HEK293 (cell line): ENCODE results near the gene ZNF646.

Source experiments
- CTCF ChIA-PET: fragments of 350-600 bp; formaldehyde crosslinking; extraction: SDS; loops from one replicate; lab custom pipeline; 2021; ENCODE audit warnings: antibody characterized with exemption; lab: Yijun Ruan, JAX
- POLR2A ChIA-PET: fragments of 300-600 bp; formaldehyde crosslinking; extraction: SDS; loops from one replicate; lab custom pipeline; 2020; ENCODE audit warnings: antibody characterized with exemption, inconsistent platforms; lab: Yijun Ruan, JAX
- H3K27ac ChIP-seq: fragments of 200-500 bp; sonication (Bioruptor generic); 2 replicates; pipeline ENCODE4 v1.5.1; 2014; ENCODE audit warnings: low read depth, low read length, control low read depth, inconsistent platforms; ENCODE audit errors: extremely low read depth
- H3K36me3 ChIP-seq, 2 experiments: fragments of 200-500 bp in 1 of 2; sonication (Bioruptor generic) in 1 of 2; 1 replicate in 1 of 2; 2 replicates in 1 of 2; pipeline ENCODE4 v1.5.1; 2014 to 2017; ENCODE audit warnings: inconsistent platforms in 2 of 2, low read length in 2 of 2; ENCODE audit not compliant: control insufficient read depth in 2 of 2, insufficient read depth in 1 of 2
- H3K4me1 ChIP-seq: fragments of 200-500 bp; sonication (Bioruptor generic); 2 replicates; pipeline ENCODE4 v1.5.1; 2014; ENCODE audit warnings: mild to moderate bottlenecking, low read length, inconsistent platforms; ENCODE audit not compliant: control insufficient read depth, insufficient read depth
- H3K4me3 ChIP-seq: 2 replicates; pipeline ENCODE4 v1.5.1; 2011; ENCODE audit warnings: low read depth, mild to moderate bottlenecking, control low read depth, low read length, moderate library complexity
- H3K9me3 ChIP-seq: fragments of 200-500 bp; sonication (Bioruptor generic); 2 replicates; pipeline ENCODE4 v1.5.1; 2014; ENCODE audit warnings: low read depth, low read length, inconsistent platforms; ENCODE audit not compliant: control insufficient read depth, insufficient read depth
- BCL11B ChIP-seq: fragments of 450-650 bp; formaldehyde crosslinking; IDR thresholded peaks from 2 replicates; pipeline ENCODE4 v1.5.1; 2016; ENCODE audit warnings: low read depth, missing biosample characterization, missing genetic modification characterization
- EGR2 ChIP-seq: fragments of 450-650 bp; formaldehyde crosslinking; IDR thresholded peaks from 2 replicates; pipeline ENCODE4 v1.5.1; 2016; ENCODE audit warnings: low read depth, missing biosample characterization, missing genetic modification characterization
- GLIS1 ChIP-seq: fragments of 450-650 bp; formaldehyde crosslinking; IDR thresholded peaks from 2 replicates; pipeline ENCODE4 v1.5.1; 2016; ENCODE audit warnings: missing biosample characterization, missing genetic modification characterization
- HOXA7 ChIP-seq: sonication (generic); formaldehyde crosslinking; IDR thresholded peaks from 2 replicates; pipeline ENCODE4 v1.8.1; 2022; ENCODE audit warnings: missing genetic modification reagents, borderline replicate concordance
- IKZF3 ChIP-seq: fragments of 450-650 bp; IDR thresholded peaks from 2 replicates; pipeline ENCODE4 v1.5.0; 2018; ENCODE audit warnings: missing biosample characterization, mild to moderate bottlenecking, missing genetic modification characterization, moderate library complexity
- KLF8 ChIP-seq: fragments of 450-650 bp; formaldehyde crosslinking; IDR thresholded peaks from 2 replicates; pipeline ENCODE4 v1.5.1; 2016; ENCODE audit warnings: missing biosample characterization, missing genetic modification characterization
- SP2 ChIP-seq: fragments of 450-650 bp; formaldehyde crosslinking; IDR thresholded peaks from 2 replicates; pipeline ENCODE4 v1.5.1; 2016; ENCODE audit warnings: missing biosample characterization, missing genetic modification characterization
- TRIM28 ChIP-seq: IDR thresholded peaks from 2 replicates; pipeline ENCODE4 v1.6.1; 2011; ENCODE audit warnings: low read length, control low read depth, borderline replicate concordance
- YY1 ChIP-seq: fragments of 450-650 bp; formaldehyde crosslinking; IDR thresholded peaks from 2 replicates; pipeline ENCODE4 v1.5.1; 2018; ENCODE audit warnings: missing biosample characterization, missing genetic modification characterization
- ZEB2 ChIP-seq: fragments of 450-650 bp; formaldehyde crosslinking; IDR thresholded peaks from 2 replicates; pipeline ENCODE4 v1.5.1; 2016; ENCODE audit warnings: missing biosample characterization, missing genetic modification characterization
- ZFP69B ChIP-seq: fragments of 450-650 bp; formaldehyde crosslinking; IDR thresholded peaks from 2 replicates; pipeline ENCODE4 v1.5.1; 2016; ENCODE audit warnings: missing biosample characterization, missing genetic modification characterization
- ZNF174 ChIP-seq: fragments of 450-650 bp; formaldehyde crosslinking; IDR thresholded peaks from 2 replicates; pipeline ENCODE4 v1.5.0; 2017; ENCODE audit warnings: missing biosample characterization, mild to moderate bottlenecking, missing genetic modification characterization
- ZNF292 ChIP-seq: fragments of 450-650 bp; formaldehyde crosslinking; IDR thresholded peaks from 2 replicates; pipeline ENCODE4 v1.5.1; 2016; ENCODE audit warnings: low read depth, missing biosample characterization, missing genetic modification characterization, borderline replicate concordance
- ZNF335 ChIP-seq: fragments of 450-650 bp; formaldehyde crosslinking; conservative IDR thresholded peaks from 2 replicates; pipeline ENCODE4 v1.5.1; 2016; ENCODE audit warnings: missing biosample characterization, missing genetic modification characterization
- ZNF341 ChIP-seq: fragments of 450-650 bp; formaldehyde crosslinking; IDR thresholded peaks from 2 replicates; pipeline ENCODE4; 2016; ENCODE audit warnings: low read depth, missing biosample characterization, missing genetic modification characterization
- ZNF501 ChIP-seq: fragments of 450-650 bp; formaldehyde crosslinking; IDR thresholded peaks from 2 replicates; pipeline ENCODE4 v1.5.1; 2016; ENCODE audit warnings: missing biosample characterization, missing genetic modification characterization
- ZXDB ChIP-seq: fragments of 450-650 bp; formaldehyde crosslinking; IDR thresholded peaks from 2 replicates; pipeline ENCODE4 v1.5.1; 2016; ENCODE audit warnings: missing biosample characterization, missing genetic modification characterization
- TF ChIP-seq, protein P1 (sequence below): fragments of 450-650 bp; formaldehyde crosslinking; IDR thresholded peaks from 2 replicates; pipeline ENCODE4 v1.5.1; 2016; ENCODE audit warnings: missing biosample characterization, missing genetic modification characterization
- TF ChIP-seq, protein P2 (sequence below): fragments of 450-650 bp; formaldehyde crosslinking; IDR thresholded peaks from 2 replicates; pipeline ENCODE4 v1.5.1; 2017; ENCODE audit warnings: missing biosample characterization, missing genetic modification characterization
- TF ChIP-seq, protein P3 (sequence below): fragments of 450-650 bp; formaldehyde crosslinking; IDR thresholded peaks from 2 replicates; pipeline ENCODE4 v1.5.1; 2016; ENCODE audit warnings: missing biosample characterization, missing genetic modification characterization, low read depth
- TF ChIP-seq, protein P4 (sequence below): fragments of 450-650 bp; IDR thresholded peaks from 2 replicates; pipeline ENCODE4 v1.5.1; 2018; ENCODE audit warnings: missing biosample characterization, missing genetic modification characterization
- TF ChIP-seq, protein P5 (sequence below): fragments of 450-650 bp; formaldehyde crosslinking; IDR thresholded peaks from 2 replicates; pipeline ENCODE4; 2016; ENCODE audit warnings: missing biosample characterization, missing genetic modification characterization
- TF ChIP-seq, protein P6 (sequence below): fragments of 450-650 bp; formaldehyde crosslinking; IDR thresholded peaks from 2 replicates; pipeline ENCODE4 v1.5.1; 2016; ENCODE audit warnings: missing biosample characterization, missing genetic modification characterization

Gene ZNF646

DNA sequence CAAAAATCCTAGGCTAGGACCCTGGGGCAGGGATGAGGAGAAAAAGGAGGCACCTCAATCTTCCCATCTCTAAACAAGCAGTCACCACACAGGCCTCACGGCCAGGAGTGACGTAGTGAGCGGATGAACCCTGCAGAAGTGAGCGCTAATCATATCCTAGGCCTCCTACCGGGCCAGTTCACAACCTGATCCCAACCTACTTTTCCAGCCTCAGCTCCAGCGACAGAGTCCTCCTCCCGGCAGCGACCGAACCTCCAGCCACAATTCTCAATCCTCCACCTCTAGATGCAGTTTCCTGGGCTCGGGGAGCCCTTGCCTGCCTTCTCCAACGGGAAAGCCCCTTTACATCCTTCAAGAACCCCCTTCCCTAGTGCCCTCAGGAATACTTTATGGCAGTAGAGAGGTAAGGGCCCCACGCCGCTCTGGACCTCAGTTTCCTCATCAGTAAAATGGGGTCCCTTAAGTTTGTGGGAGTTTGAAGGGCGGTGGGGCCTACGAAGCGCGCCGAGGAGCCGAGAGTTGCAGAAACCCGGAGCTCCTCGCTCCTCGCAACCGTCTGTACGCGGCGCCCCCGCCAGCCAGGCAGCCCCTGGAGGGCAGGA lies 1.6 kb upstream of the ZNF646 start (continued):
- TF ChIP-seq, protein P1, sequence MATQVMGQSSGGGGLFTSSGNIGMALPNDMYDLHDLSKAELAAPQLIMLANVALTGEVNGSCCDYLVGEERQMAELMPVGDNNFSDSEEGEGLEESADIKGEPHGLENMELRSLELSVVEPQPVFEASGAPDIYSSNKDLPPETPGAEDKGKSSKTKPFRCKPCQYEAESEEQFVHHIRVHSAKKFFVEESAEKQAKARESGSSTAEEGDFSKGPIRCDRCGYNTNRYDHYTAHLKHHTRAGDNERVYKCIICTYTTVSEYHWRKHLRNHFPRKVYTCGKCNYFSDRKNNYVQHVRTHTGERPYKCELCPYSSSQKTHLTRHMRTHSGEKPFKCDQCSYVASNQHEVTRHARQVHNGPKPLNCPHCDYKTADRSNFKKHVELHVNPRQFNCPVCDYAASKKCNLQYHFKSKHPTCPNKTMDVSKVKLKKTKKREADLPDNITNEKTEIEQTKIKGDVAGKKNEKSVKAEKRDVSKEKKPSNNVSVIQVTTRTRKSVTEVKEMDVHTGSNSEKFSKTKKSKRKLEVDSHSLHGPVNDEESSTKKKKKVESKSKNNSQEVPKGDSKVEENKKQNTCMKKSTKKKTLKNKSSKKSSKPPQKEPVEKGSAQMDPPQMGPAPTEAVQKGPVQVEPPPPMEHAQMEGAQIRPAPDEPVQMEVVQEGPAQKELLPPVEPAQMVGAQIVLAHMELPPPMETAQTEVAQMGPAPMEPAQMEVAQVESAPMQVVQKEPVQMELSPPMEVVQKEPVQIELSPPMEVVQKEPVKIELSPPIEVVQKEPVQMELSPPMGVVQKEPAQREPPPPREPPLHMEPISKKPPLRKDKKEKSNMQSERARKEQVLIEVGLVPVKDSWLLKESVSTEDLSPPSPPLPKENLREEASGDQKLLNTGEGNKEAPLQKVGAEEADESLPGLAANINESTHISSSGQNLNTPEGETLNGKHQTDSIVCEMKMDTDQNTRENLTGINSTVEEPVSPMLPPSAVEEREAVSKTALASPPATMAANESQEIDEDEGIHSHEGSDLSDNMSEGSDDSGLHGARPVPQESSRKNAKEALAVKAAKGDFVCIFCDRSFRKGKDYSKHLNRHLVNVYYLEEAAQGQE (tag by site-specific recombination), result no peak
- TF ChIP-seq IKZF3 (no peak), HOXA7 (no peak), GLIS1 (peak; percentile 24; the same call in 1 of the 2 replicates), TRIM28 (0 out of 2 replicates have a peak, but pooled peaks have one; percentile 12), ZNF501 (tag by site-specific recombination) (0 out of 2 replicates have a peak, but pooled peaks have one; percentile 51), ZFP69B (tag by site-specific recombination) (0 out of 2 replicates have a peak, but pooled peaks have one; percentile 86), ZNF335 (tag by site-specific recombination) (peak; percentile 45), EGR2 (no peak), ZNF292 (tag by site-specific recombination) (no peak)
- TF ChIP-seq, protein P2, sequence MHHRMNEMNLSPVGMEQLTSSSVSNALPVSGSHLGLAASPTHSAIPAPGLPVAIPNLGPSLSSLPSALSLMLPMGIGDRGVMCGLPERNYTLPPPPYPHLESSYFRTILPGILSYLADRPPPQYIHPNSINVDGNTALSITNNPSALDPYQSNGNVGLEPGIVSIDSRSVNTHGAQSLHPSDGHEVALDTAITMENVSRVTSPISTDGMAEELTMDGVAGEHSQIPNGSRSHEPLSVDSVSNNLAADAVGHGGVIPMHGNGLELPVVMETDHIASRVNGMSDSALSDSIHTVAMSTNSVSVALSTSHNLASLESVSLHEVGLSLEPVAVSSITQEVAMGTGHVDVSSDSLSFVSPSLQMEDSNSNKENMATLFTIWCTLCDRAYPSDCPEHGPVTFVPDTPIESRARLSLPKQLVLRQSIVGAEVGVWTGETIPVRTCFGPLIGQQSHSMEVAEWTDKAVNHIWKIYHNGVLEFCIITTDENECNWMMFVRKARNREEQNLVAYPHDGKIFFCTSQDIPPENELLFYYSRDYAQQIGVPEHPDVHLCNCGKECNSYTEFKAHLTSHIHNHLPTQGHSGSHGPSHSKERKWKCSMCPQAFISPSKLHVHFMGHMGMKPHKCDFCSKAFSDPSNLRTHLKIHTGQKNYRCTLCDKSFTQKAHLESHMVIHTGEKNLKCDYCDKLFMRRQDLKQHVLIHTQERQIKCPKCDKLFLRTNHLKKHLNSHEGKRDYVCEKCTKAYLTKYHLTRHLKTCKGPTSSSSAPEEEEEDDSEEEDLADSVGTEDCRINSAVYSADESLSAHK (tag by site-specific recombination), result no peak
- TF ChIP-seq, protein P3, sequence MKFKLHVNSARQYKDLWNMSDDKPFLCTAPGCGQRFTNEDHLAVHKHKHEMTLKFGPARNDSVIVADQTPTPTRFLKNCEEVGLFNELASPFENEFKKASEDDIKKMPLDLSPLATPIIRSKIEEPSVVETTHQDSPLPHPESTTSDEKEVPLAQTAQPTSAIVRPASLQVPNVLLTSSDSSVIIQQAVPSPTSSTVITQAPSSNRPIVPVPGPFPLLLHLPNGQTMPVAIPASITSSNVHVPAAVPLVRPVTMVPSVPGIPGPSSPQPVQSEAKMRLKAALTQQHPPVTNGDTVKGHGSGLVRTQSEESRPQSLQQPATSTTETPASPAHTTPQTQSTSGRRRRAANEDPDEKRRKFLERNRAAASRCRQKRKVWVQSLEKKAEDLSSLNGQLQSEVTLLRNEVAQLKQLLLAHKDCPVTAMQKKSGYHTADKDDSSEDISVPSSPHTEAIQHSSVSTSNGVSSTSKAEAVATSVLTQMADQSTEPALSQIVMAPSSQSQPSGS (tag by site-specific recombination), result peak; percentile 29; the same call in 1 of the 2 replicates
- TF ChIP-seq, protein P4, sequence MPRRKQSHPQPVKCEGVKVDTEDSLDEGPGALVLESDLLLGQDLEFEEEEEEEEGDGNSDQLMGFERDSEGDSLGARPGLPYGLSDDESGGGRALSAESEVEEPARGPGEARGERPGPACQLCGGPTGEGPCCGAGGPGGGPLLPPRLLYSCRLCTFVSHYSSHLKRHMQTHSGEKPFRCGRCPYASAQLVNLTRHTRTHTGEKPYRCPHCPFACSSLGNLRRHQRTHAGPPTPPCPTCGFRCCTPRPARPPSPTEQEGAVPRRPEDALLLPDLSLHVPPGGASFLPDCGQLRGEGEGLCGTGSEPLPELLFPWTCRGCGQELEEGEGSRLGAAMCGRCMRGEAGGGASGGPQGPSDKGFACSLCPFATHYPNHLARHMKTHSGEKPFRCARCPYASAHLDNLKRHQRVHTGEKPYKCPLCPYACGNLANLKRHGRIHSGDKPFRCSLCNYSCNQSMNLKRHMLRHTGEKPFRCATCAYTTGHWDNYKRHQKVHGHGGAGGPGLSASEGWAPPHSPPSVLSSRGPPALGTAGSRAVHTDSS (tag by site-specific recombination), result no peak

DNA sequence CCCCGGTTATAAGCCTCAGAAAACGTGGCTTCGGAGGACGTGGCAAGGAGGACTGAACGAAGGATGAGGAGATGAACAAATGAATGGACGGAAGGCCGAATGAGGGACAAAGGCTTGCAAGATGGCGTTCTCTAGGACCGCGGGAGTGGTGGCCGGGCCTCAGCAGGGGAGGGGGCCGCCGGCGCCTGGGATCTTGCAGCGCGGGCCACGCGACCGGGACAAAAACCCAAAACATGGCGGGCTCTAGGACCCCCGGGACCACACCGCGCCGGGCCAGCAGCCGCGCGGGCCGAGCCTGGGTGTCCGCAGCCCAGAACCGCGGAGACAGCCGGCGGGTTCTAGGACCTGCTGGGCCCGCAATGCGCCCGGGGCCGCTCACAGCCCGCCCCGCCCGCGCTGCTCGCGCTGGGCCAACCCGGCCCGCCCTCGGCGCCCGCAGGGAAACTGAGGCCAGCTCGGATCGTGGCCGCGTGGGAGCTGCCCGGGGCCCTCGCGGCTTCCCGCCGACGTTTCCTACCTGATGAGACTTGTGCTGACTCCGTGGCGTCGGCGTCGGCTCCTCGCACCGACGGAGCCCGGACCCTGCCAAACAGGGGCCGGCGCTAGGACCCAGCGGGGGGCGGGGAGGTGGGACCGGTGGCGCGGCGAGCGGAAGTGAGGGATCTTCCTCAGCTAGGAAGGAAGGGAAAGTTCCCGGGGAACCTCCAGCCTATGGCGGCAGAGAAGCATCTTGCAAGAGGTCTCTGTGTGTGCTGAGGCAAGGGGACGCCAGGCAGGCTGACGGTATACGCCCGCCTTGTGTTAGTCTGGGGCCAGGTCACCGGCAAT lies 866 bp upstream of the ZNF646 start:
- Histone ChIP-seq H3K36me3 (peaks cover 0 to 28% of the 10 kb centered on the region in 2 experiments; a peak in 1 of 3 replicates), H3K4me1 (no peaks in the 10 kb centered on the region), H3K9me3 (no peaks in the 10 kb centered on the region), H3K27ac (peak overlapping the region; percentile 83), H3K4me3 (peak overlapping the region; percentile 93)
- ChIA-PET POLR2A (interaction anchor here (0.5 to 3.9 kb wide), 23 partner anchors 9 to 387 kb away, joined by 3 to 52 read pairs (median 4); partner anchors contain the start of genes ARMC5, FUS, HSD3B7 and KAT8), CTCF (interaction anchor here (1.0 to 1.6 kb wide), 3 partner anchors 69 to 88 kb away, joined by 3 to 11 read pairs (median 4); partner anchors contain the start of gene HSD3B7)
- TF ChIP-seq ZEB2 (tag by site-specific recombination) (peak; percentile 72; the same call in 1 of the 2 replicates), SP2 (tag by site-specific recombination) (peak; percentile 52), TRIM28 (no peak), GLIS1 (peak; percentile 48), BCL11B (peak; percentile 46; the same call in 1 of the 2 replicates), YY1 (tag by site-specific recombination) (peak; percentile 78), ZNF341 (tag by site-specific recombination) (peak; percentile 65), ZXDB (peak; percentile 81), ZNF174 (tag by site-specific recombination) (peak; percentile 88; the same call in 1 of the 2 replicates), KLF8 (tag by site-specific recombination) (peak; percentile 72)
- TF ChIP-seq, protein P5, sequence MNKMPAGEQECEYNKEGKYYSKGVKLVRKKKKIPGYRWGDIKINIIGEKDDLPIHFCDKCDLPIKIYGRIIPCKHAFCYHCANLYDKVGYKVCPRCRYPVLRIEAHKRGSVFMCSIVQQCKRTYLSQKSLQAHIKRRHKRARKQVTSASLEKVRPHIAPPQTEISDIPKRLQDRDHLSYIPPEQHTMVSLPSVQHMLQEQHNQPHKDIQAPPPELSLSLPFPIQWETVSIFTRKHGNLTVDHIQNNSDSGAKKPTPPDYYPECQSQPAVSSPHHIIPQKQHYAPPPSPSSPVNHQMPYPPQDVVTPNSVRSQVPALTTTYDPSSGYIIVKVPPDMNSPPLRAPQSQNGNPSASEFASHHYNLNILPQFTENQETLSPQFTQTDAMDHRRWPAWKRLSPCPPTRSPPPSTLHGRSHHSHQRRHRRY (tag by site-specific recombination), result no peak
- TF ChIP-seq, protein P6, sequence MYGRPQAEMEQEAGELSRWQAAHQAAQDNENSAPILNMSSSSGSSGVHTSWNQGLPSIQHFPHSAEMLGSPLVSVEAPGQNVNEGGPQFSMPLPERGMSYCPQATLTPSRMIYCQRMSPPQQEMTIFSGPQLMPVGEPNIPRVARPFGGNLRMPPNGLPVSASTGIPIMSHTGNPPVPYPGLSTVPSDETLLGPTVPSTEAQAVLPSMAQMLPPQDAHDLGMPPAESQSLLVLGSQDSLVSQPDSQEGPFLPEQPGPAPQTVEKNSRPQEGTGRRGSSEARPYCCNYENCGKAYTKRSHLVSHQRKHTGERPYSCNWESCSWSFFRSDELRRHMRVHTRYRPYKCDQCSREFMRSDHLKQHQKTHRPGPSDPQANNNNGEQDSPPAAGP (tag by site-specific recombination), result peak; percentile 80
